Nucleus accumbens (tissue), 56 donors: ENCODE results near the gene LLGL2.
A peak's percentile ranks its signal among the peaks of the same experiment; 100 is the strongest.

Experiments
- DNase-seq, 56 donors: peaks; one replicate each; lab custom pipeline; 2025; lab: John Stamatoyannopoulos, UW

The LLGL2 gene

GRCh38 chr17:75490953-75491649 lies 34.4 kb upstream of the LLGL2 start:
- DNase-seq: no peak

GRCh38 chr17:75491680-75492079 lies 33.8 kb upstream of the LLGL2 start:
- no peak for DNase-seq

- DNase-seq: no peak
These were observed 32.8 kb upstream of the LLGL2 start for GRCh38 chr17:75492555-75493168.

GRCh38 chr17:75493476-75494129 lies 31.9 kb upstream of the LLGL2 start:
- DNase-seq: no peak

GRCh38 chr17:75494326-75494877 lies 31.1 kb upstream of the LLGL2 start:
- DNase-seq: no peak

- no peak for DNase-seq
These were observed 29.5 kb upstream of the LLGL2 start for GRCh38 chr17:75496005-75496404.

GRCh38 chr17:75498039-75498725 lies 27.3 kb upstream of the LLGL2 start:
- DNase-seq: no peak

- no peak for DNase-seq
These were observed 26.7 kb upstream of the LLGL2 start for GRCh38 chr17:75498726-75499213.

GRCh38 chr17:75499313-75500022 lies 26.0 kb upstream of the LLGL2 start:
- peak in 6 of 56 donors; percentile 14 to 47 (median 32) for DNase-seq

- DNase-seq: no peak
These were observed 24.9 kb upstream of the LLGL2 start for GRCh38 chr17:75500419-75501216.

- DNase-seq: peak in 53 of 56 donors; percentile 26 to 94 (median 77)
These were observed 24.0 kb upstream of the LLGL2 start for GRCh38 chr17:75501378-75502071.

- DNase-seq: no peak
These were observed 23.3 kb upstream of the LLGL2 start for GRCh38 chr17:75502072-75502720.

GRCh38 chr17:75502721-75503329 lies 22.7 kb upstream of the LLGL2 start:
- no peak for DNase-seq

- DNase-seq: no peak
These were observed 22.1 kb upstream of the LLGL2 start for GRCh38 chr17:75503337-75503950.

GRCh38 chr17:75503976-75504346 lies 21.5 kb upstream of the LLGL2 start:
- no peak for DNase-seq

GRCh38 chr17:75504347-75505151 lies 20.9 kb upstream of the LLGL2 start:
- DNase-seq: peak in 2 of 56 donors; percentile 14 to 21

- DNase-seq: no peak
These were observed 20.4 kb upstream of the LLGL2 start for GRCh38 chr17:75505152-75505409.
